Smooth muscle cell (in vitro differentiated cells): ENCODE results near the gene MIGA2. TPM values are rescaled to one million over a fixed set of nuclear protein-coding genes. Genes with fewer than 3 reads are reported as not detected.

Source experiments
- DNase-seq: peaks from one replicate; lab custom pipeline; 2025; ENCODE audit not compliant: unreplicated experiment; lab: John Stamatoyannopoulos, UW
- H2AFZ ChIP-seq: fragments of 200-600 bp; sonication (generic); 2 replicates; pipeline ENCODE4 v1.6.0; 2016; ENCODE audit warnings: antibody characterized with exemption, low read depth, mild to moderate bottlenecking
- H3F3A ChIP-seq: fragments of 200-600 bp; sonication (generic); 2 replicates; pipeline ENCODE4 v1.6.0; 2017; ENCODE audit warnings: antibody characterized with exemption, low read depth
- H3K27ac ChIP-seq: fragments of 200-600 bp; sonication (generic); 2 replicates; pipeline ENCODE4 v1.5.1; 2016; ENCODE audit warnings: low read depth, mild to moderate bottlenecking
- H3K27me3 ChIP-seq: fragments of 200-600 bp; sonication (generic); 2 replicates; pipeline ENCODE4 v1.6.1; 2016; ENCODE audit warnings: low read depth, mild to moderate bottlenecking
- H3K36me3 ChIP-seq: fragments of 200-600 bp; sonication (generic); 2 replicates; pipeline ENCODE4 v1.5.1; 2016; ENCODE audit warnings: low read depth
- H3K4me1 ChIP-seq: fragments of 200-600 bp; sonication (generic); 2 replicates; pipeline ENCODE4 v1.5.1; 2016; ENCODE audit warnings: low read depth
- H3K4me2 ChIP-seq: fragments of 200-600 bp; sonication (generic); 2 replicates; pipeline ENCODE4 v1.6.0; 2016; ENCODE audit warnings: mild to moderate bottlenecking
- H3K4me3 ChIP-seq: fragments of 200-600 bp; sonication (generic); 2 replicates; pipeline ENCODE4 v1.5.1; 2016; ENCODE audit warnings: mild to moderate bottlenecking
- H3K79me2 ChIP-seq: fragments of 200-600 bp; sonication (generic); 2 replicates; pipeline ENCODE4 v1.6.0; 2016; ENCODE audit warnings: low read depth, mild to moderate bottlenecking
- H3K9ac ChIP-seq: fragments of 200-600 bp; sonication (generic); 2 replicates; pipeline ENCODE4 v1.6.0; 2016; ENCODE audit warnings: low read depth
- H3K9me3 ChIP-seq: fragments of 200-600 bp; sonication (generic); replicated peaks from 2 replicates; pipeline ENCODE4 v1.5.1; 2016; ENCODE audit warnings: low read depth
- H4K20me1 ChIP-seq: fragments of 200-600 bp; sonication (generic); 2 replicates; pipeline ENCODE4 v1.6.0; 2016; ENCODE audit warnings: low read depth
- CTCF ChIP-seq: fragments of 200-600 bp; sonication (generic); IDR thresholded peaks from 2 replicates; pipeline ENCODE4 v1.5.1; 2017; ENCODE audit warnings: borderline replicate concordance, mild to moderate bottlenecking, antibody characterized with exemption; ENCODE audit not compliant: insufficient read depth, poor library complexity, severe bottlenecking
- WGBS: methylation state at CpG from one replicate; pipeline ENCODE4 v1.1.7; 2016; ENCODE audit warnings: low lambda C conversion rate; 5-methylcytosine and 5-hydroxymethylcytosine counted together
- polyA plus RNA-seq: library from polyadenylated mRNA; unstranded; fragments of >200 nt; fragmentation: Nextera tagmentation; extraction: Ambion mirVana; gene quantifications from 2 replicates; pipeline ENCODE4 v1.2.1, GENCODE V29; 2016
- total RNA-seq: library from RNA; depleted of rRNA; stranded (reverse); fragments of >200 nt; gene quantifications from 2 replicates; pipeline ENCODE4 v1.2.3, GENCODE V29; 2014

MIGA2 gene
- total and polyA plus RNA-seq, 2 experiments from 2014 or later: 18.1 to 21.6 TPM

- Histone ChIP-seq H3F3A (no peaks in the 10 kb centered on the region), H2AFZ (no peak overlapping the region), H4K20me1 (peaks cover 3% of the 10 kb centered on the region), H3K4me2 (no peak overlapping the region), H3K36me3 (no peaks in the 10 kb centered on the region), H3K9ac (no peak overlapping the region), H3K27me3 (no peaks in the 10 kb centered on the region), H3K27ac (no peak overlapping the region), H3K4me3 (no peak overlapping the region), H3K79me2 (no peaks in the 10 kb centered on the region), H3K9me3 (no peaks in the 10 kb centered on the region), H3K4me1 (no peaks in the 10 kb centered on the region)
- DNase-seq: no peak
- TF ChIP-seq CTCF: no peak
- 95% methylated on average over 14 of the region's 14 CpGs for WGBS
Observed at GRCh38 chr9:129007035-129007765, 29.2 kb upstream of the MIGA2 start.

- Histone ChIP-seq H3K79me2 (no peaks in the 10 kb centered on the region), H3K4me1 (no peaks in the 10 kb centered on the region), H3K36me3 (no peaks in the 10 kb centered on the region), H3K27me3 (no peaks in the 10 kb centered on the region), H3F3A (no peaks in the 10 kb centered on the region), H3K9me3 (no peaks in the 10 kb centered on the region), H3K9ac (no peak overlapping the region), H3K27ac (no peak overlapping the region), H3K4me3 (no peak overlapping the region), H2AFZ (no peak overlapping the region), H4K20me1 (peaks cover 3% of the 10 kb centered on the region), H3K4me2 (no peak overlapping the region)
- TF ChIP-seq CTCF: no peak
- no peak for DNase-seq
- 96% methylated on average over 17 of the region's 18 CpGs for WGBS
Observed at GRCh38 chr9:129007766-129008468, 28.5 kb upstream of the MIGA2 start.

GRCh38 chr9:129008469-129008965 lies 27.9 kb upstream of the MIGA2 start:
- no peak for TF ChIP-seq CTCF
- Histone ChIP-seq H3K79me2 (no peaks in the 10 kb centered on the region), H3K4me1 (no peaks in the 10 kb centered on the region), H4K20me1 (peaks cover 3% of the 10 kb centered on the region), H3F3A (no peaks in the 10 kb centered on the region), H3K9me3 (no peaks in the 10 kb centered on the region), H3K4me3 (no peak overlapping the region), H3K9ac (no peak overlapping the region), H3K4me2 (no peak overlapping the region), H3K27ac (no peak overlapping the region), H2AFZ (no peak overlapping the region), H3K36me3 (no peaks in the 10 kb centered on the region), H3K27me3 (no peaks in the 10 kb centered on the region)
- 98% methylated on average over 6 of the region's 6 CpGs for WGBS
- DNase-seq: no peak
